ENCODE data around the gene UBXN6.

The UBXN6 gene

DNA sequence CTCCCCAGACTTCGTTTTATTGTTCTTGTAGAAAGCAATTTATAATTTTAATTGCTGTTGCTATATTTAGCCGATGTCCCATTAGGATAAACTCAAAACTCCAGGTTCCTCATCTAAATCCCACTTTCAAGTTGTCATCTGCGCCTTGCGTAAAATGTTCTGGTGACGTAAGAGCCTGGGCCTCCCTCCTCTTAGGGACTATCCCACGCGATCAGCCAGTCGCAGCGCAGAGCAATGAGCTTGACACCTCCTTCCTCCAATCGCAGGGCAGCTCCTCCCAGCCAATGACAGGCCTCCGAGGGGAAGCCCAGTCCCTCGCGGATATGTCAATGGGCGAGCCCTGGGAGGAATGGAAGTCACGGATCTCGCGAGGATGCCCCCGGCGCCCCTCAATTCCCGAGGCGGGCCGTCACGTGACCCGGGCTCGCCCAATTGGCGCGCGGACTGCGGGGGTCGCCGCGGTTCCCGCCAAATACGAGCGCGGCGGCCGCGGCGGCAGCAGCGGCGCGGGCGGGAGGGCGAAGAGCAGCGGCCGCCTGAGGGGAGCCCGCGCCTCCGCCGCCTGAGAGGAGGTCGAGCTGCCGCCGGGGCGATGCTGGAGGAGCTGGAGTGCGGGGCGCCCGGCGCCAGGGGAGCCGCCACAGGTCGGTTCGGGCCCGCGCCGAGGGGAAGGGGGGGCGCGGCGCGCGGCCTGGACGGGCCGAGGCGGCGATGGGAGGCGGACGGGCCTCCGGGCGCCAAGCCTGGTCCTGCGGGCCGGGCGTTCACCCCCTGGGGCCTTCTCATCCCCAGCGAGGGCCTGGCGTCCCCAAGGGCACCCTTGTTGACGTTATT lies 55.2 kb downstream of the UBXN6 start, which contains the start of gene CHAF1A:
CHAF1A (plus strand) TSS at position 470 of the 834 bp plus-strand sequence; CDS start at position 593, 123 bp downstream.
- DNase-seq, result peak; percentile 98

DNA sequence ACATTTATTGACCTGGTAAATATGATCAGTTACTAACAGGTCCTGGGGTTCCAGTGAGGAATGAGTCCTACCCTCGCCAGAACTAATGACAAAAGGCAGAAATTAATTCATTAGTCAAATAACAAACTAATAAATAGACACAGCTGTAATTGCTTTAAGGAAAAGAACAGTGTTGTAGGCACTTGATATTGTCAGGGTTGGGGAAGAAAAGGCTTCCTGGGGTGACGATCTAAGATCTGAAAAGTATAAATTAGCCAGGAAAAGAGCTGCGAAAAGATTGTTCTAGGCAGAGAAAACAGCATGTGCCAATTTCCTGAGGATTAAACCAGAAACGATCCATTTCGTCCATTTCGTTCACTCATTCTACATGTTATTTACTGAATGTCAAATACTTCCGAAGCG lies 55.8 kb downstream of the UBXN6 start:
- no peak for DNase-seq

- DNase-seq, result peak; percentile 92
Measured at GRCh38 chr19:4400135-4400936, 57.3 kb downstream of the UBXN6 start, which contains the start of gene SH3GL1. Gene SH3GL1 (minus strand): TSS chr19:4400547. CDS start chr19:4400368, 179 bp downstream.

GRCh38 chr19:4399812-4400134 lies 57.8 kb downstream of the UBXN6 start:
- DNase-seq, result peak; percentile 13

DNA sequence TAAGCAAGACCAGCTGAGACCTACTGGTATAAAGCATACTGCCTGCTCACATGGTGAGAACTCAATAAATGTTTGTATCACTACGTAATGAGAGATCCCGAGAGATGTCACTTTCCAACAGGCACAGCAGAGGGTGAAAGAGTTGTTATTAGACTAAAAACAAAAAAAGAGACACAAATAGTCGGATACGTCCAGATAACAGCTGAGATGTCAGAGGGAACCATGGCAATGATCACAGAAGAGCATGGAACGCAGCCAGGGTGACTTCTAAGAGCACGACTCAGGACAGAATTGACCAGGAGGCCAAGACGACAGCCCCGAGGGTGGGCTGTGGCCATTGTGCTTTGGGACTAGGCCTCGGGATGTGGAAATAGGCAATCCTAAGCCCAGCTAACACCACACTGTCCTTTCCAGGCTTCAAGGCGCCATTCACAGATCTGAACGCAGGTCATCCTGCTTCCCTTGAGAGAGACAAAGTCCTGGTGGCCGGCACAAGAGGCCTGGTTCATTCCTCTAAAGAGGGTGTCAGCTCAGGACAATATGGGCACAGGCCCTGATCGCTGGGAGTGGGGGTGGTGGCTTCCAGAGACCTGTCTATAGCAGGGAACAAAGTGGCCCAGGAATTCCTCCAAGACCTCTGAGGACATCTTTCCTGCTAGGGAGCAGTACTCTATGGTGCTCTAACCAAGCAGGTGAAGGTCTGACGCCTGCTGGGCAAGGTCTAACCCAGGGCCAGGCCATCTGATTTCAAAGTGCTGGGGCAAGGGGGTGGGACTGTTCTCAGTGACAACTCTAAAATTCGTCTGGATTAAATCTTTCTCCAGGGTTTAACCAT lies 60.4 kb downstream of the UBXN6 start:
- no peak for DNase-seq
